WTC11 (cell line): ENCODE data around the gene CYP21A2. TPM values are rescaled to one million over a fixed set of nuclear protein-coding genes. Genes with fewer than 3 reads are reported as not detected.

ENCODE experiments used
- AFF4 ChIP-seq: sonication (generic); formaldehyde crosslinking; IDR thresholded peaks from 2 replicates; pipeline ENCODE4 v1.8.1; 2023; ENCODE audit warnings: mild to moderate bottlenecking, missing genetic modification reagents, borderline replicate concordance
- AR ChIP-seq: fragments of 250-450 bp; sonication (Bioruptor Pico); IDR thresholded peaks from 2 replicates; pipeline ENCODE4 v1.9.0; 2021; ENCODE audit warnings: mild to moderate bottlenecking
- ATF3 ChIP-seq: sonication (generic); formaldehyde crosslinking; conservative IDR thresholded peaks from 2 replicates; pipeline ENCODE4 v1.8.1; 2022; ENCODE audit warnings: mild to moderate bottlenecking, missing genetic modification reagents
- CREB1 ChIP-seq: sonication (generic); formaldehyde crosslinking; IDR thresholded peaks from 2 replicates; pipeline ENCODE4 v1.8.0; 2023; ENCODE audit warnings: mild to moderate bottlenecking, missing genetic modification reagents
- FOXJ3 ChIP-seq: sonication (generic); formaldehyde crosslinking; IDR thresholded peaks from 2 replicates; pipeline ENCODE4 v1.9.0; 2021; ENCODE audit warnings: missing genetic modification reagents, mild to moderate bottlenecking, borderline replicate concordance
- FOXP1 ChIP-seq: sonication (generic); formaldehyde crosslinking; IDR thresholded peaks from 2 replicates; pipeline ENCODE4 v1.8.0; 2022; ENCODE audit warnings: missing genetic modification reagents, mild to moderate bottlenecking, moderate library complexity, borderline replicate concordance
- IRF2 ChIP-seq: sonication (generic); formaldehyde crosslinking; IDR thresholded peaks from 2 replicates; pipeline ENCODE4 v1.8.0; 2022; ENCODE audit warnings: low read depth, missing genetic modification reagents, borderline replicate concordance
- MYBL2 ChIP-seq: sonication (generic); formaldehyde crosslinking; IDR thresholded peaks from 2 replicates; pipeline ENCODE4 v1.8.1; 2023; ENCODE audit warnings: mild to moderate bottlenecking, moderate library complexity, missing genetic modification reagents
- NFATC4 ChIP-seq: fragments of 250-450 bp; sonication (Bioruptor Pico); IDR thresholded peaks from 2 replicates; pipeline ENCODE4 v1.9.0; 2021; ENCODE audit warnings: mild to moderate bottlenecking
- NFYB ChIP-seq: sonication (generic); formaldehyde crosslinking; conservative IDR thresholded peaks from 2 replicates; pipeline ENCODE4 v1.8.0; 2022; ENCODE audit warnings: low read depth, missing genetic modification reagents
- NR1H2 ChIP-seq: sonication (generic); formaldehyde crosslinking; IDR thresholded peaks from 2 replicates; pipeline ENCODE4 v1.9.0; 2021; ENCODE audit warnings: mild to moderate bottlenecking, moderate library complexity, missing genetic modification reagents
- PRRX2 ChIP-seq: fragments of 250-450 bp; sonication (Bioruptor Pico); IDR thresholded peaks from 2 replicates; pipeline ENCODE4 v1.8.0; 2021; ENCODE audit warnings: mild to moderate bottlenecking
- RORB ChIP-seq: fragments of 250-450 bp; sonication (Bioruptor Pico); IDR thresholded peaks from 2 replicates; pipeline ENCODE4 v1.9.0; 2021; ENCODE audit warnings: mild to moderate bottlenecking
- SMAD3 ChIP-seq: sonication (generic); formaldehyde crosslinking; IDR thresholded peaks from 2 replicates; pipeline ENCODE4 v1.8.0; 2022; ENCODE audit warnings: missing genetic modification reagents, mild to moderate bottlenecking, borderline replicate concordance
- SOX15 ChIP-seq: fragments of 250-450 bp; sonication (Bioruptor Pico); IDR thresholded peaks from 2 replicates; pipeline ENCODE4 v1.9.0; 2021; ENCODE audit warnings: mild to moderate bottlenecking
- TEAD1 ChIP-seq: sonication (generic); formaldehyde crosslinking; IDR thresholded peaks from 2 replicates; pipeline ENCODE4 v1.8.0; 2022; ENCODE audit warnings: mild to moderate bottlenecking, missing genetic modification reagents
- TEAD4 ChIP-seq: sonication (generic); formaldehyde crosslinking; IDR thresholded peaks from 2 replicates; pipeline ENCODE4 v1.8.0; 2022; ENCODE audit warnings: mild to moderate bottlenecking, missing genetic modification reagents
- TP53 ChIP-seq: sonication (generic); formaldehyde crosslinking; IDR thresholded peaks from 2 replicates; pipeline ENCODE4 v1.8.1; 2023; ENCODE audit warnings: mild to moderate bottlenecking, missing genetic modification reagents
- USF2 ChIP-seq: sonication (generic); formaldehyde crosslinking; IDR thresholded peaks from 2 replicates; pipeline ENCODE4 v1.8.1; 2023; ENCODE audit warnings: mild to moderate bottlenecking, missing genetic modification reagents, moderate library complexity
- total RNA-seq: library from RNA; stranded (reverse); gene quantifications from 3 replicates; pipeline ENCODE4 v1.2.3, GENCODE V29; 2021
- TF ChIP-seq, protein P1 (sequence below): sonication (generic); formaldehyde crosslinking; IDR thresholded peaks from 2 replicates; pipeline ENCODE4 v1.8.1; 2023; ENCODE audit warnings: mild to moderate bottlenecking, moderate library complexity, missing genetic modification reagents
- TF ChIP-seq, protein P2 (sequence below): sonication (generic); formaldehyde crosslinking; IDR thresholded peaks from 2 replicates; pipeline ENCODE4 v1.8.1; 2023; ENCODE audit warnings: mild to moderate bottlenecking, missing genetic modification reagents
- TF ChIP-seq, protein P3 (sequence below): sonication (generic); formaldehyde crosslinking; IDR thresholded peaks from 2 replicates; pipeline ENCODE4 v1.8.1; 2022; ENCODE audit warnings: low read depth, mild to moderate bottlenecking, moderate library complexity, missing genetic modification reagents, borderline replicate concordance

Gene CYP21A2
- total RNA-seq, 1 experiment from 2014 or later = 1.2 TPM

DNA sequence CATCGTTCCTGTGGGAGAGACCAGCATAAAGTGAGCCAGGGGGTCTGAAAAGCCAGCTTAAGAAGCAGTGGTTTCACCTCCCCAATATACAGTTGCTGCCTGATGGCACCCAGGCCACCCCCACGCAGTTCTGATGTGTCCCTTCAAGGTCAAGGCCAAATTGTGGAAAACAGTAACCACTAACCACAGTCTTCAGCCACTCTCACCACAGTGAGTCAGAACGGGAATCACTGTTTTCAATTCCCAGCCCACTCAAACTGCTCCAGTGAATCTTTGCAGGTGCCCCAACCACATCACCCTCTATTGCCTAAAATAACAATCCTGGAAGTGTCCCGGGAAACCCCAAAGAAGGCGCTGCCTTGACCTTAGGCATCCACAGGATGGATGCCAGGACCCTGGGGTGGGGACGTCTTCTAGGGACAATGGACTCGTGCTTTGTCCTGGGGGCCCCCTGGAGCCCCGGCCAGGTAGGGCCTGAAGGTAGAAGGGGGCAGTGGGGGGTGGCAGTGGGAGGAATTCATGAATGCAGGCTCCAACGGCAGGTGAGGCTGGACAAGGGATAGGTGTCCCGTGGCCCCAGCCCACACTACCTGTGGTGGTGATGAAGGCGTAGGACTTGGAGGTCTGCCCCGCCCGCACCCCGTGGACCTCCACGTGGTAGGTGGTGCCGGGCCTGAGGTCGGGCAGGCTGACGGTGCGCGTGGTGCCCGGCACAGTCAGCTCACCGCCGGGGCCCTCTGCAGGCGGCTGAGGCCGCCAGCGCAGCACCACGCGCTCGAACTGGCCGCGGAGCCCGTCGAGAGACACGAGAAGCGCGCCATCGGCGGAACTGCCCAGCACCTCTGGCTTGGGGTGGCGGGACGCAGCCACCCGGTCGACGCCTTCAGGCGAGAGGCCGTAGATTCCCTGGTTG, 48.7 kb downstream of the CYP21A2 start (continued):
- TF ChIP-seq FOXP1 (CRISPR knock-in tag) (peak; percentile 96; the same call in 1 of the 2 replicates), TEAD1 (CRISPR knock-in tag) (peak; percentile 78; the same call in 1 of the 2 replicates), IRF2 (CRISPR knock-in tag) (no peak), PRRX2 (CRISPR knock-in tag) (no peak), USF2 (CRISPR knock-in tag) (no peak), TEAD4 (CRISPR knock-in tag) (peak; percentile 67; the same call in 1 of the 2 replicates), NFYB (CRISPR knock-in tag) (no peak), CREB1 (peak; percentile 42; the same call in 1 of the 2 replicates), SOX15 (CRISPR knock-in tag) (no peak), TP53 (CRISPR knock-in tag) (peak; percentile 94; the same call in 1 of the 2 replicates), AFF4 (no peak), AR (CRISPR knock-in tag) (no peak), NR1H2 (0 out of 2 replicates have a peak, but pooled peaks have one; percentile 36), FOXJ3 (no peak), RORB (no peak), SMAD3 (no peak; the same call in 1 of the 2 replicates), ATF3 (CRISPR knock-in tag) (peak; percentile 65; the same call in 1 of the 2 replicates), MYBL2 (CRISPR knock-in tag) (peak; percentile 27; the same call in 1 of the 2 replicates), NFATC4 (CRISPR knock-in tag) (no peak)
- TF ChIP-seq, protein P1, sequence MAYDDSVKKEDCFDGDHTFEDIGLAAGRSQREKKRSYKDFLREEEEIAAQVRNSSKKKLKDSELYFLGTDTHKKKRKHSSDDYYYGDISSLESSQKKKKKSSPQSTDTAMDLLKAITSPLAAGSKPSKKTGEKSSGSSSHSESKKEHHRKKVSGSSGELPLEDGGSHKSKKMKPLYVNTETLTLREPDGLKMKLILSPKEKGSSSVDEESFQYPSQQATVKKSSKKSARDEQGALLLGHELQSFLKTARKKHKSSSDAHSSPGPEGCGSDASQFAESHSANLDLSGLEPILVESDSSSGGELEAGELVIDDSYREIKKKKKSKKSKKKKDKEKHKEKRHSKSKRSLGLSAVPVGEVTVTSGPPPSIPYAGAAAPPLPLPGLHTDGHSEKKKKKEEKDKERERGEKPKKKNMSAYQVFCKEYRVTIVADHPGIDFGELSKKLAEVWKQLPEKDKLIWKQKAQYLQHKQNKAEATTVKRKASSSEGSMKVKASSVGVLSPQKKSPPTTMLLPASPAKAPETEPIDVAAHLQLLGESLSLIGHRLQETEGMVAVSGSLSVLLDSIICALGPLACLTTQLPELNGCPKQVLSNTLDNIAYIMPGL (CRISPR knock-in tag) = no peak
- TF ChIP-seq, protein P2, sequence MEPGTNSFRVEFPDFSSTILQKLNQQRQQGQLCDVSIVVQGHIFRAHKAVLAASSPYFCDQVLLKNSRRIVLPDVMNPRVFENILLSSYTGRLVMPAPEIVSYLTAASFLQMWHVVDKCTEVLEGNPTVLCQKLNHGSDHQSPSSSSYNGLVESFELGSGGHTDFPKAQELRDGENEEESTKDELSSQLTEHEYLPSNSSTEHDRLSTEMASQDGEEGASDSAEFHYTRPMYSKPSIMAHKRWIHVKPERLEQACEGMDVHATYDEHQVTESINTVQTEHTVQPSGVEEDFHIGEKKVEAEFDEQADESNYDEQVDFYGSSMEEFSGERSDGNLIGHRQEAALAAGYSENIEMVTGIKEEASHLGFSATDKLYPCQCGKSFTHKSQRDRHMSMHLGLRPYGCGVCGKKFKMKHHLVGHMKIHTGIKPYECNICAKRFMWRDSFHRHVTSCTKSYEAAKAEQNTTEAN (CRISPR knock-in tag) = peak; percentile 81; the same call in 1 of the 2 replicates
- TF ChIP-seq, protein P3, sequence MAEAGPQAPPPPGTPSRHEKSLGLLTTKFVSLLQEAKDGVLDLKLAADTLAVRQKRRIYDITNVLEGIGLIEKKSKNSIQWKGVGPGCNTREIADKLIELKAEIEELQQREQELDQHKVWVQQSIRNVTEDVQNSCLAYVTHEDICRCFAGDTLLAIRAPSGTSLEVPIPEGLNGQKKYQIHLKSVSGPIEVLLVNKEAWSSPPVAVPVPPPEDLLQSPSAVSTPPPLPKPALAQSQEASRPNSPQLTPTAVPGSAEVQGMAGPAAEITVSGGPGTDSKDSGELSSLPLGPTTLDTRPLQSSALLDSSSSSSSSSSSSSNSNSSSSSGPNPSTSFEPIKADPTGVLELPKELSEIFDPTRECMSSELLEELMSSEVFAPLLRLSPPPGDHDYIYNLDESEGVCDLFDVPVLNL (CRISPR knock-in tag) = no peak
